ENCODE results near the gene PDIA3. TPM values are rescaled to one million over a fixed set of nuclear protein-coding genes. Genes with fewer than 3 reads are reported as not detected.

Gene PDIA3
- total RNA-seq, 1 donor from 2014 or later = 448 TPM

DNA sequence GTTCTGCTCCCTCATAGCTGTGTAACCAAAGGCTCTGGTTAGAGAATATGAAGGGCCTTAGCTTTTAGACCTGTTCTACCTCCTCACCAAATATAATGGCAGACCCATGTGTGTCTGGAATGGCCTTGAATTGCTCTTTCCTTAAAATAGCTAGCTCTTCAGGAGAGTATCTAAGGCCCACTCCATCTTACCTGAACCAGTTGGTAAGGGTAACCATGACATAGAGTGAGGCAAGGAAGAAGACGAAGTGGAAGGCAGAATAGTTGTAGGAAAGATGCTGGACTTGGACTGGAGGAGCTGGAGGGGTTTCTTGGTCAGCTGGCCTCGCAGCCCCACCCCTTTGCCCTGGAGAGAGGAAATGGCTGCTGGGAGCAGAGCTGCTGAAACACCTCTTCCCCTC, 49.0 kb downstream of the PDIA3 start:
- TF ChIP-seq, protein P1, sequence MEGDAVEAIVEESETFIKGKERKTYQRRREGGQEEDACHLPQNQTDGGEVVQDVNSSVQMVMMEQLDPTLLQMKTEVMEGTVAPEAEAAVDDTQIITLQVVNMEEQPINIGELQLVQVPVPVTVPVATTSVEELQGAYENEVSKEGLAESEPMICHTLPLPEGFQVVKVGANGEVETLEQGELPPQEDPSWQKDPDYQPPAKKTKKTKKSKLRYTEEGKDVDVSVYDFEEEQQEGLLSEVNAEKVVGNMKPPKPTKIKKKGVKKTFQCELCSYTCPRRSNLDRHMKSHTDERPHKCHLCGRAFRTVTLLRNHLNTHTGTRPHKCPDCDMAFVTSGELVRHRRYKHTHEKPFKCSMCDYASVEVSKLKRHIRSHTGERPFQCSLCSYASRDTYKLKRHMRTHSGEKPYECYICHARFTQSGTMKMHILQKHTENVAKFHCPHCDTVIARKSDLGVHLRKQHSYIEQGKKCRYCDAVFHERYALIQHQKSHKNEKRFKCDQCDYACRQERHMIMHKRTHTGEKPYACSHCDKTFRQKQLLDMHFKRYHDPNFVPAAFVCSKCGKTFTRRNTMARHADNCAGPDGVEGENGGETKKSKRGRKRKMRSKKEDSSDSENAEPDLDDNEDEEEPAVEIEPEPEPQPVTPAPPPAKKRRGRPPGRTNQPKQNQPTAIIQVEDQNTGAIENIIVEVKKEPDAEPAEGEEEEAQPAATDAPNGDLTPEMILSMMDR (IDR thresholded peaks at IDR 0.05; ENCODE audit: unreplicated experiment) = no peak
- no peak for DNase-seq (ENCODE audit: low spot score in 2 of 2, unreplicated experiment in 2 of 2)
- Mint-ChIP-seq H3K4me1 (peaks cover 33% of the 10 kb centered on the region), H3K27ac (no peak overlapping the region), H3K36me3 (peaks cover 28% of the 10 kb centered on the region), H3K9me3 (no peaks in the 10 kb centered on the region), H3K4me3 (no peak overlapping the region), H3K27me3 (ENCODE audit: low read depth) (no peaks in the 10 kb centered on the region)

DNA sequence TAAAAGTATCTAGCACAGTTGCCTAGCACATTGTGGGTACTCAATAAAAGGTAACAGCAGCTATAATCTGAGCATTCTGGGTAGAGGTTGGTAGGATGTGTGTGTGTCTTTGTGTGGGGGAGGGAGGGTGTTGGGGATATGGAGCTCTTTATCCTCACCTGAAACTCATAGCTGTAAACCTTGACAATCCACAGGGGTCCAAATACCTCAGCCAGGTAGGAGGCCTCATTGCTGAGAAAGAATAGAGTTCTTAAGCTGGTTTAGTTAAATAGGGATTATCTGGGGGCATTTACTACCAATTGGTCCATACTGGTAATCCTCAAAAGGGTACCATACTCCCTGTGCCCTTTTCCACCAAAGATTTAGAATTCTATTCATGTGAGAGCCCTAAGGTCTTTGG, 49.8 kb downstream of the PDIA3 start:
- Mint-ChIP-seq H3K4me1 (peaks cover 38% of the 10 kb centered on the region), H3K36me3 (peaks cover 30% of the 10 kb centered on the region), H3K27ac (no peak overlapping the region), H3K27me3 (ENCODE audit: low read depth) (no peaks in the 10 kb centered on the region), H3K9me3 (no peaks in the 10 kb centered on the region), H3K4me3 (no peak overlapping the region)
- DNase-seq (ENCODE audit: low spot score in 2 of 2, unreplicated experiment in 2 of 2) = no peak
- TF ChIP-seq, protein P1 (IDR thresholded peaks at IDR 0.05; ENCODE audit: unreplicated experiment) = no peak

DNA sequence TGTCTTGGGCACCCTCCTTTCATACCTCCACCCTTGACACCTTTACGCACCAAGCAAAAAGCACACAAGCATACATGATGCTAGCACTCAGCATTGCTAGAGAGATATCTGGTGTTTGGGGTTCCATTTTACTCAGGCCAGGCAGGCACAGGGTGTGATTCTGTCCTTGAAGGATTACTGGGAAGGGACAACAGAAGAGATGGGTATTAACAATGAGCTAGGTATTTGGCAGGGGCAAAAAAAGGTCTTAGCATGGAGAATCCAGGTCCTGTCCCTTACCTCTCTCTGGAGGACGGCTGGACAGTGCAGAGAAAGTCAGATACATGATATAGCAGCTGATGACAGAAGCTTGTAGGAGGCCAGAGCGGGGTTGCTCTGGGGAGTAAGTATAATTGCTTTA, 50.3 kb downstream of the PDIA3 start:
- Mint-ChIP-seq H3K27ac (peak overlapping the region; percentile 32), H3K9me3 (no peaks in the 10 kb centered on the region), H3K36me3 (peaks cover 30% of the 10 kb centered on the region), H3K4me3 (no peak overlapping the region), H3K27me3 (ENCODE audit: low read depth) (no peaks in the 10 kb centered on the region), H3K4me1 (peaks cover 42% of the 10 kb centered on the region)
- DNase-seq (ENCODE audit: low spot score in 2 of 2, unreplicated experiment in 2 of 2) = no peak
- TF ChIP-seq, protein P1 (IDR thresholded peaks at IDR 0.05; ENCODE audit: unreplicated experiment) = no peak

DNA sequence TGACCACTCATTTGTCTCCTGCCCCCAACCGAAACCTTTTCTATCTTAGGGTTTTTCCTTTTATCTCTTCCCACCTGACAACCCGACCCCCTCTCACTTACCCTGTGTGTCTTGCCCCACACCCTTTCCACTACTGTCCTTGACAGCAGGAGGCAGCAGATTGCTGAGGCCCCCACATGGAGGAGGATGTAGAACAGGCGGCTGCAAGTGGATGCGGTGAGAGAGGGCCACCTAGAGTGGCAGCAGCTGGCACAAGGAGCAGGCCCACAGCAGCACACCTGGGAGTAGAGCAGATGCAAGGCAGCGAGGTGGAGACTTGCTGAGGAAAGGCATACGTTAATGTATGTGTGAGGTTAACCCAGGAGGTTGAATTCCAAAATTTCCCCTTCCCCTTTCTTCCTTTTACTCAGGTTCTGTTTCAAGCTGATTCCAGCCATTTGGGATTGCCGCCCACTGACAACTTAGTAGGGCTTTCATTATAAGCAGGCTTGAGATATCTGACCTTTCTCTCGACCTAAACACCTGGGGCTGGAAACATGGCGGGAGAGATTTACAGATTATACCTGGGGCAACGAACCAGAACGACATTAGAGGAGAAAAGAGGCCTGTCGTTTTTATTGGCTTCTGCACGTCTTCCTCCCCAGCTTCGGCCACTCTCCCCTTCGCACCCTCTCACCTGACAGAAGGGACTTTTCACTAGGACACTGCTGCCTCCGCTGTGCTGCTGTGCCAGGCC, 53.1 kb downstream of the PDIA3 start:
- DNase-seq (ENCODE audit: low spot score in 2 of 2, unreplicated experiment in 2 of 2) = no peak
- H3K4me3 Mint-ChIP-seq = peak overlapping the region; percentile 30
- H3K4me1 Mint-ChIP-seq = peaks cover 29% of the 10 kb centered on the region

DNA sequence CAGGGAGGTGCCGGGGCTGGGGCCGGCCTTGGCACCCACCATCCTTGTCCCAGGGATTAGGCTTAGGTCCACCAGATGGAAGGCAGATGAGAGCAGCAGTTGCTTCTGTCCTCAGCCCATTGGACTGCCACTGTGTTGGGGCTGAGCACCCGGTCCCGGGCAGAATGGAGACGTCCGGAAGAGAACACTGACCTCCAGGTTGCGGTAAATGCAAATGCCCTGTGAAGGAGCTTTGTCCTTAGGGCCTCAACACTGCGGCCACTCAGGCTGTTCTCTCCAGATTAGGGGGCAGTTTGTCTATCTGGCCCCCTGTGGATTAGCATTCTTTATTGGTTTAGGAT, 53.7 kb downstream of the PDIA3 start, which contains the start of gene SERINC4:
Gene SERINC4, minus strand, starts transcription at position 276 of the 341 bp plus-strand sequence. Its CDS starts 234 bp downstream, at position 42.
- Mint-ChIP-seq H3K27me3 (ENCODE audit: low read depth) (no peaks in the 10 kb centered on the region), H3K27ac (peak within 1 kb of the TSS; percentile 99), H3K4me3 (peak within 1 kb of the TSS; percentile 99), H3K9me3 (no peaks in the 10 kb centered on the region), H3K4me1 (peaks cover 24% of the 10 kb centered on the region), H3K36me3 (peaks cover 27% of the 10 kb centered on the region)
- DNase-seq (ENCODE audit: low spot score in 2 of 2, unreplicated experiment in 2 of 2) = no peak
- TF ChIP-seq, protein P1 (IDR thresholded peaks at IDR 0.05; ENCODE audit: unreplicated experiment) = no peak

More for the DNA sequence above, 53.1 kb downstream of the PDIA3 start:
- H3K27me3 Mint-ChIP-seq (ENCODE audit: low read depth) = no peaks in the 10 kb centered on the region
- no peaks in the 10 kb centered on the region for H3K9me3 Mint-ChIP-seq
- TF ChIP-seq, protein P1 (IDR thresholded peaks at IDR 0.05; ENCODE audit: unreplicated experiment) = no peak
- H3K27ac Mint-ChIP-seq = peak overlapping the region; percentile 99
- peaks cover 29% of the 10 kb centered on the region for H3K36me3 Mint-ChIP-seq

Data from mesothelial cell of epicardium (in vitro differentiated cells).